GM12873 (cell line): ENCODE results near the gene TBC1D9.

Experiments used
- TF ChIP-seq, protein P1 (sequence below): IDR thresholded peaks from 2 replicates; pipeline ENCODE4 v1.5.1; 2012; ENCODE audit warnings: low read depth, mild to moderate bottlenecking, moderate library complexity, low read length, control low read depth; ENCODE audit not compliant: insufficient read depth; ENCODE audit errors: missing control alignments

Gene TBC1D9

DNA sequence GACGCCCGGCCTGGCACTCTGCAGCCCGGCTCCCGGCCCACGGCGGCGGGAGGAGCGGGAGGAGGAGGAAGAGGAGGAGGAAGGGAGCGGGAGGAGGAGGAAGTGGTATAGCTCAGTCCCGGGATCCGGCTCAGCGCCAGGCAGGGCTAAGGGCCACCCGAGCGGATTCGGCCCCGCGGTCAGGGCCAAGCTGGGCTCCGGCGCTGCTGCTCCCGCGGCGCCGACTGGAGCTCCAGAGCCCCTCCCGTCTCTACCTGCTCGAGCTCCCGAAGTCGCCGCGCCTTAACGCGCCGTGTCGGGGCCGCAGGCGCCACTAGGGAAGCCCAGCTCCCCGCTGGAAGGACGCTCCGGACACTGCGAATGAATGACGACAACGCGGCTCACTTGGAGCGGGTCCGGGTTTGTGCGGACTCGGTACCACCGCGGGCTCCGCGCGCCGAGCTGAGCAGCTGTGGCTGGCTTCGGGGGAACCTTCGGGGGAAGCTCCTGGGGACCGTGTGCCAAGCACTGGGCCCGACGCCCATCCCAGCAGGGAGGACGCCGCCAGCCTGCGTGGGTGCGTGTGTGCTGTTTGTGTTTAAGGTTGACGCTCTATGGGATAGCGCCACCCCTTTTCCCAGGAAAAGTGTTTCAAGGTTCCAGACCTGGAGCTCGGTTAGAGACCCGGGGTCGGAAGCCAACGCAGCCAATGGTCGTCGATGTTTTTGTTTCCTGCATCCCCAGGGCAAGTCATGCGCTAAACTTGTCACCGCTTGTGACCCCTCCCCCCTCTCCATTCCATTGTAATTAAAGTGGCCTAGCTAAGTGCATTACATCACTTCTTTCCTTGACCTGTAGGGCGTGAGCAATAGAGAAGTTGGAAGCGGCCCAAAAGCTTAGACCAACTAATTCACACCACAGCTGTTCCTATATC, at the start of gene TBC1D9:
TBC1D9 (minus strand) TSS at position 67 of the 913 bp plus-strand sequence. CDS start 340 bp downstream, outside the sequence.
- TF ChIP-seq, protein P1, sequence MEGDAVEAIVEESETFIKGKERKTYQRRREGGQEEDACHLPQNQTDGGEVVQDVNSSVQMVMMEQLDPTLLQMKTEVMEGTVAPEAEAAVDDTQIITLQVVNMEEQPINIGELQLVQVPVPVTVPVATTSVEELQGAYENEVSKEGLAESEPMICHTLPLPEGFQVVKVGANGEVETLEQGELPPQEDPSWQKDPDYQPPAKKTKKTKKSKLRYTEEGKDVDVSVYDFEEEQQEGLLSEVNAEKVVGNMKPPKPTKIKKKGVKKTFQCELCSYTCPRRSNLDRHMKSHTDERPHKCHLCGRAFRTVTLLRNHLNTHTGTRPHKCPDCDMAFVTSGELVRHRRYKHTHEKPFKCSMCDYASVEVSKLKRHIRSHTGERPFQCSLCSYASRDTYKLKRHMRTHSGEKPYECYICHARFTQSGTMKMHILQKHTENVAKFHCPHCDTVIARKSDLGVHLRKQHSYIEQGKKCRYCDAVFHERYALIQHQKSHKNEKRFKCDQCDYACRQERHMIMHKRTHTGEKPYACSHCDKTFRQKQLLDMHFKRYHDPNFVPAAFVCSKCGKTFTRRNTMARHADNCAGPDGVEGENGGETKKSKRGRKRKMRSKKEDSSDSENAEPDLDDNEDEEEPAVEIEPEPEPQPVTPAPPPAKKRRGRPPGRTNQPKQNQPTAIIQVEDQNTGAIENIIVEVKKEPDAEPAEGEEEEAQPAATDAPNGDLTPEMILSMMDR = no peak

- TF ChIP-seq, protein P1 = no peak
Observed at GRCh38 chr4:140805293-140805692, 49.1 kb upstream of the TBC1D9 start.

GRCh38 chr4:140802591-140802990, 46.4 kb upstream of the TBC1D9 start:
- TF ChIP-seq, protein P1 = no peak

DNA sequence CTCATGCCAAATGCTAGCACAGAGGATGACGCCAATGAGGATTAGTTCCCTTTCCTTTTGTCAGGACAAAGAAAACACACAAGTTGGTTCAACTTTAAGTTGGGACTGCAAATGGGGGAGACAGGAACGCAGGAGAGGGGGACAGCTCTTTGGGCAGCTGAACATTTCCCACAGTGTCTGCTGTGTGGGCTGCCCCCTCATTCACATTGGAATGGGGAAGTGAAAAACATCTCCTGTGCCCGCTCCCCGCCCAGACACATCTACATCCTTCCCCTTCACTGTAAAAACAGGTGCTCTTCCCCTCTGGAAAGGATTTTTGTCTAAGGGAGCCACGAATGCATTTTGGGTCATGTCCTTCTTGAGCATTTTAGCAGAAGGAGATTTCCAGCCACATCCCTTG, 44.5 kb upstream of the TBC1D9 start:
- TF ChIP-seq, protein P1 = no peak

- TF ChIP-seq, protein P1 = no peak
Observed at GRCh38 chr4:140799686-140800225, 43.6 kb upstream of the TBC1D9 start.

DNA sequence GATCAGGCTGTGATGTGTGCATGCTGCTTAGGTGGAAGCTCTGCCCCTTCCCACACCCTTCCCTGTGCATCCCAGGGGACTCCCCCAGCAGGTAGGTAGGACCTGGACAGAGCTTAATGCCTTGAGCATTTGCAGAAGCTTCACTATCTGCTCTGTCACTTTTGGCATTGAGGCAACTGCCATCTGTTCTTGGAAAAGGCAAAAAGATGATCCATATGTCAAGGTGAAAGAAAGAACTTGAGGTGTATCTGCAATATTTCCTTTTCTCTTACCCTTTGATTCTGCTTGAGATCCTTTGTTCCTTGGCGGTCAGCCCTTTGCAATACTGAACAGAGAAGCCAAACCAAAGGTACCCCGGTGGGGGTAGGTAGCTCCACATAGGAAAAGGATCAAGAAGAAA, 37.1 kb upstream of the TBC1D9 start:
- TF ChIP-seq, protein P1 = no peak

GRCh38 chr4:140790765-140791164, 34.6 kb upstream of the TBC1D9 start:
- TF ChIP-seq, protein P1 = no peak
